ENCODE results near the gene STAM2. TPM values are rescaled to one million over a fixed set of nuclear protein-coding genes. Genes with fewer than 3 reads are reported as not detected.

The STAM2 gene
- total and polyA plus RNA-seq, 2 of the 13 experiments (the other 11 are each of a cell fraction or from before 2014, with no cell fraction given): 14.7 to 24.1 TPM

GRCh38 chr2:152098496-152099366, 76.8 kb downstream of the STAM2 start, which contains the start of gene CACNB4 (continued):
- TF ChIP-seq ARID4A (CRISPR knock-in tag; IDR thresholded peaks at IDR 0.05; ENCODE audit: borderline replicate concordance): 0 out of 2 replicates have a peak, but pooled peaks have one; percentile 3
- peak; percentile 38; the same call in 1 of the 2 replicates for TF ChIP-seq MAX (IDR thresholded peaks at IDR 0.05)
- peak; percentile 95; the same call in 1 of the 2 replicates for TF ChIP-seq ZFP91 (CRISPR knock-in tag; IDR thresholded peaks at IDR 0.05; ENCODE audit: borderline replicate concordance)
- no peak for TF ChIP-seq CERS6 (CRISPR knock-in tag; IDR thresholded peaks at IDR 0.05)
